GM18526 (cell line): ENCODE data around the gene COQ2.

Experiments
- POLR2A ChIP-seq: IDR thresholded peaks from 3 replicates; pipeline ENCODE4 v1.6.1; 2011; ENCODE audit not compliant: insufficient read length; ENCODE audit errors: extremely low read depth

COQ2 gene, protein sequence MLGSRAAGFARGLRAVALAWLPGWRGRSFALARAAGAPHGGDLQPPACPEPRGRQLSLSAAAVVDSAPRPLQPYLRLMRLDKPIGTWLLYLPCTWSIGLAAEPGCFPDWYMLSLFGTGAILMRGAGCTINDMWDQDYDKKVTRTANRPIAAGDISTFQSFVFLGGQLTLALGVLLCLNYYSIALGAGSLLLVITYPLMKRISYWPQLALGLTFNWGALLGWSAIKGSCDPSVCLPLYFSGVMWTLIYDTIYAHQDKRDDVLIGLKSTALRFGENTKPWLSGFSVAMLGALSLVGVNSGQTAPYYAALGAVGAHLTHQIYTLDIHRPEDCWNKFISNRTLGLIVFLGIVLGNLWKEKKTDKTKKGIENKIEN

DNA sequence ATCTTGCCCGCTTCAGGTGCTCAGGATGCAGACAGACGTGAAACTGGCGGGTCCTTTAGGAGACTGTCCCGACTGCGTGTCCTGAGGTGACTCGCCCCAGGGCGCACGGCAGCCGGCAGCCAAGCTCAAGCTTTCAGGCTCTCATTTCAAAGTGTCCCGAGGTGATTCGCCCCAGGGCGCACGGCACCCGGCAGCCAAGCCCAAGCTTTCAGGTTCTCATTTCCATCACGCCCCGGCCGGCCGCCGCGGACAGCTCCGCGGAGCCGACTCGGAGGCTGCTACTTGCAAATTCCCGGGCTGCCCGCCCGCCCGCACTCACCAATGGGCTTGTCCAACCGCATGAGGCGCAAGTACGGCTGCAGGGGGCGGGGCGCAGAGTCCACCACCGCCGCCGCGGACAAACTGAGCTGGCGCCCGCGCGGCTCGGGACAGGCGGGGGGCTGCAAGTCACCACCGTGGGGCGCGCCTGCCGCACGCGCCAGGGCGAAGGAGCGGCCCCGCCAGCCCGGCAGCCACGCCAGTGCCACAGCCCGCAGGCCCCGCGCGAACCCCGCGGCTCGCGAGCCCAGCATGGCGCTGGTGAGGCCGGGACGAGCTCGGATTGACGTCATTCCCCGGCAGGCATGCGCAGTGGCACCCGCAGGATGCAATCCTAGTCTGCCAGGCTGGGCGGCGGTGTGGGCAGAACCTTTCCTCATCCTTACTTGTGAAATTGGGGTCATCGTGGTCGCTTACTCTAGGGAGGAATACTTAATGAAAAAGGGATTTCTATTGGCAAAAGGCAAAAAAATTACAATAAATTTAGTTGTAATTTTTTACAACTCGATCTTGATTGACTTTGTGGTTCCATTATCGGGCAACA lies at the start of gene COQ2:
TSS of gene COQ2 (minus strand) at position 606 of the 862 bp plus-strand sequence. CDS start at position 572, 34 bp downstream.
- TF ChIP-seq POLR2A, result peak; percentile 80

DNA sequence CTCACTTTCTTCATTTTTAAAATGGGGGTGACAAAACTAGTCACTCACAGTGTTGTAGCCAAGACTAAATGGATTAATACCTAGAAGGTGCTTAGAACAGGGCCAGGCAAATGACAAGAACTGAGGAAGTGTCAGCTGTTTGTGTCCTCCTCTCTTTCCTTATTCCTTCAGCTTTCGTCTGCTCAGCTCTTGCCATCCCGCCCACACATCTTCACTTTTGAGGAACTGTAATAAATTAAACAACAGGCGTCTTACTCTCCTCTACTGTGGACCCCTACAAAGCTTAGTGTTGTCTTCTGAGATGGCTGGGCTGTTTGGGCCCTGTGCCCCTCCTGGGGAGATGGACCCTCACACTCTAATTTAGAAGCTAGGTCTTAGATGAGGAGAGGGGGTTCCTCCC lies 47.4 kb upstream of the COQ2 start:
- no peak for TF ChIP-seq POLR2A

DNA sequence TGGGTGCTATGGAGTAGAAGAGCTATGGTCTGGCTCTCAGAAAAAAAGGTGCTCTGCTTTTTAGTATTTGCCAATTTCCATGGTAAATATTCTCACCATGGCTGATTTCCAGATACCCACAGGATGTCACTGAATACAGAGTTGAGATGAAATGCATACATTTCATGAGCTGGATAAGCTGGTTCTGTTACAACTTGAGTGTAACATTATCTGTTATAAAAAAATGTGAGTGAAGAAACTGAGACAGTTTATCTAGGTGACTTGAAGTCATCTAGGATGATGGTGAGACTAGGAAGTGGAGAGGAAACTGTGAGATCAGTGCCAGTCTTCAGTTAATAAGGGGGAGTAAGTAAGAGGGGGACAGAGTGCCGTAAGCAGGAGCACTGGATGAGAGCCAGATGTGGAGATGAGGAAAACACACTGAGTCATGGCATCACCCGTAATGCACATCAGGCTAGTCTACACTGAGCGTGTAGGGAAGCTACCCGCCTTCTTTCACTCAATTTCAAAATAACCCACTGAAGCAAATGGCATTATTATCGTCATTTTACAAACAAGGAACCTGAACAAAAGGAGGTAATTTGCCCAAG lies 45.0 kb upstream of the COQ2 start:
- no peak for TF ChIP-seq POLR2A

DNA sequence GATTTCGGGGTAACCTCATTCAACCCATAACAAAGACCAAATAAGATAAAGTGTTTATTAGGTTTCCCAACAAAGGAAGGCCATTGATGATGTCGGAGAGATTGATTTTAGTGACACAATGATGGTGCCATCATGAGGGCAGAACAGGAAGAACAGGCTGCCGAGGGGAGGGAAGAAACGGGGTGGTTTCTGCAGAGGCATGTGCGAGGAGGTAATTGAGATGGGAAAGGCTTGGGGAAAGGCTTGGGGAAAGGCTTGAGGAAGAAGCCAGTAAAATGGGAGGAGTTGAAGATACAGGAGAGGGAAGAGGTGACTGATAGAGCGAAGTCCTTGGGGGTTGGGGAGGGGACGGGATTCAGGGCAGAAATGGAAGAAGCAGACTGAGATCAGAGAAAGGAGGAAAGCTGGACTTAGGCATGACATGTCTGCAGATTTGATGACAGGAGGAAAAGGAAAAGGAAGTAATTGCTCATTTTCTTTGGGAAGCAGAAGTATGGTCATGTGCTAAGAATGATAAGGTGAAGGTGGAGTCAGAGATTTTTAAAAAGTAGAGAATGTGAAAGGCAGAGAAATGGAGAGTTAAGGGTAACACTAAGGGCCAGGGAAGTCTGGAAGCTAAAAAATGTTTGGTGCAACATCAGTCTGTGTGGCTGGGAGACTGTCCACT lies 44.1 kb upstream of the COQ2 start:
- no peak for TF ChIP-seq POLR2A

DNA sequence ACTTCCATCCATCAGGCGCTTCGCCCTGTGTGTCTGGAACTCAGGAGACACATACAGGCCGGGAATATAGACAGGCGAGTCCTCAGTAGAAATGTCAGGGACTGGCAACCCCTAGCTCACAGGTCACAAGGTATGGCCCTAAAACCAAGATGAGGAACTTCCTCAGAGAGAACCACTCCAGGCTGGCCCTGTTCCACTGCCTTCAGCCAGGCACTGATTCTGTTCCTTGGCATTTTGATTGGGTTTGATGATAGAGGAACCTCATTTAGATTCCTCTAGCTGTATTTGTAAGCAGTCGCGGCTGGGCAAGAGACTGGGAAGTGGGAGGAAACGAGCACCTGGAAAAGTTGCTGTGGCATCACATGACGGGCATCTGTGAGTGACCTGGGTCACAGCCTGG lies 41.9 kb upstream of the COQ2 start:
- no peak for TF ChIP-seq POLR2A

DNA sequence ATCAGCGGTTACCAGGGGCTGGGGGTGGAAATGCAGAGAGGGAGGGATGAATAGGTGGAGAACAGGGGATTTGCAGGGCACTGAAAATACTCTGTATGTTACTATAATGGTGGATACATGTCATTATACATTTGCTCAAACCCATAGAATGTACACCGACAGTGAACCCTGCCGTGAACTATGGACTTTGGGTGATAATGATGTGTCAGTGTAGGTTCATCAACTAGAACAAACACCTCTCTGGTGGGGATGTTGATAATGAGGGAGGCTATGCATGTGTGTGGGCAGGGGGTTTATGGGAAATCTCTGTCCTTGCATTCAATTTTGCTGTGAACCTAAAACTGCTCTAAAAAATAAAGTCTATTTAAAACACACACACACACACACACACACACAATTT lies 38.5 kb upstream of the COQ2 start:
- TF ChIP-seq POLR2A, result no peak

DNA sequence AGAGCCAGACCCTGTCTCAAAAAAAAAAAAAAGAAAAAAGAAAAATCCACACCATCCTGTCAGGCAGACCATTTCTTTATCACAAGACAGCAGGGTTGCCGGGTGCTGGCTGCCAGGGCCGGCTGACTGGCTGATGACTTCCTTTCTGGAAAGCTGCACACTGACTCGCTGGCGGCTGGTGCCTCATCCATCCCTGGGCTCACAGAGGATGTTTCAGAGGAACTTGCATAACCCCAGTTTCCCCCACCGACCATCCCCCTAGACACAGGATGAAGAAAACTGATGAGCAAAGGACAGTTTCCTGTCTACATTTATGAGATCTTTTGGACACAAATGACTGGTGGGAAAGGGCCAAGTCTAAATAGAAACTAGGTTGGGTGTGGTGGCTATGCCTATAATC lies 36.0 kb upstream of the COQ2 start:
- TF ChIP-seq POLR2A, result no peak

DNA sequence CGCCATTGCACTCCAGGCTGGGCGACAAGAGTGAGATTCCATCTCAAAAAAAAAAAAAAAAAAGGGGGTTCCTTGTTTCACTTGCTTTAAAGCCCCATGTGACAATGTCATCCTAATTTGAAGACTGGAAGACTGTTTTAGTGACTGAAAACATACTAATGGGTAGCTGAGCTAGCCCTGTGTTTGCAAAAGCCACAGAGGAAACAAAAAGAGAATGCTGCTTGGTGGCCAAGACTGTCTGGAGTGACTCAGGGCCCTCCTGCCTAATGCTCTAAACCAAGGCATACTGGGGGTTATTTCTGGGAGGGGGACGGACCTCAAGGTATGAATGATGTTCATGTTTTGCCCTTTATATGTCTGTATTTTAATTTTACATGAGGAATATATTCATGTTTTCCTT lies 34.1 kb upstream of the COQ2 start:
- TF ChIP-seq POLR2A, result no peak

DNA sequence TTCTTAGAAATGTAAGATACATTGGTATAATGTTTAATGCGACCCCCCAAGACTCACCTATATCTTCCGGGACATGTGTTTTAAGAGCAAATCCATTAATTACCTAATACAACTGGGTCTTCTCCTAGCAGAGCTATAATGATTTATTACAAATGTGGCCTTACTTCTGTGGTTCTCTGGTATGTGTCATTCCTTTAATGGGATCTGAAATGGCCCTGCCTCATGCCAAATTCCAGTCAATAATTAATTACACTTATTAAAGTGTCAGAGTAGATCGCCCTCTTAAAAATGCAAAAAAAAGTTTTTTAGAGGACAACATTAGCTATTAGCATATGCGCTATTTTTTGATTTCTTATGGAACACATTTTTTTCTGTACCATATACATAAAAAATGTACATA lies 33.1 kb upstream of the COQ2 start:
- no peak for TF ChIP-seq POLR2A

DNA sequence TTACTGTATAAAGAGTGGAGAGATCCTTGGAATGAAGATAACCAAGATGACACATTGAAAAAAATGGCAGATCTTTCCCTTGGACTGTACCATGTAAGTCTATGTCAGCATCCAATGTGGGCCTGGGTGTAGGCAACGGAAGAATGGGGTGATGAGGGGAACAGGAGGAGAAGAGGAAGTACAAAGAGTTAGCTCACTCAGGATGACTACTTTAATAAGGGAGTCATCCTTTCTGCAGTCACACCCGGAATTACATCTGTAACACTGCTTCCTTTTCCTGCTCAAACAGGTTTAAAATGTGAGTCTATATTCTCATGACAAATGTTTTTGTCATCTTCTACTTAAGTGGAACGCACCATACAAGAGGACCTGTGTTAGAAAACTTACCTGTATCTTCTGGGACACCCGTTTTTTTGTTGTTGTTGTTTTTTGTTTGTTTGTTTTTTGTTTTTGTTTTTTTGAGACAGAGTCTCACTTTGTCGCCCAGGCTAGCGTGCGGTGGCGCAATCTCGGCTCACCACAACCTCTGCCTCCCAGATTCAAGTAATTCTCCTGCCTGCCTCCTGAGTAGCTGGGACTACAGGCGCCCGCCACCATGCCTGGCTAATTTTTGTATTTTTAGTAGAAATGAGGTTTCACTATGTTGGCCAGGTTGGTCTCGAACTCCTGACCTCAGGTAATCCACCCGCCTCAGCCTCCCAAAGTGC lies 32.0 kb upstream of the COQ2 start:
- no peak for TF ChIP-seq POLR2A

DNA sequence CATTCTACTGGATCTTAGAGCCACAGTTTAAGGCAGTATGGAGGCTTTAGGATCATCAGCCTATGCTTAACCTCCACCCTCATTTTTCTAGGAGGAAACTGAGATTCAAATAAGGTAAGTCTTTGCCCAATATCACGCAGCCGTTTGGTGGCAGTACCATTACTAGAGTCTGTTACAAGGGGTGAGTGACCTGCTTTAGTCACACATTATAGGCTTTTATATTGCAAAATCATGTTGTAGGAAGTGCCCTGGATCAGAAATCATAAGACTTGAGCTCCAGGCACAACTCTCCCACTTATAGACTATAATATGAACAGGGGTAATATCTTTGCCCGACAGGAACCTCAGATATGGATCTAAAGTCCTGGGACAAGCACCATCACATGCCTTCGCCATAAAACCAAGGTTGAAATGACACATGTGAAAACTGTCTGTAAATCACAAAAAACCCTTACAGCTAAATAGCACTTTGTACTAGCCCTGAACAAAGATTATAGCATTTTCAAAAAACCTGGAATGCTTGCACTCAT lies 30.8 kb upstream of the COQ2 start:
- TF ChIP-seq POLR2A, result no peak

DNA sequence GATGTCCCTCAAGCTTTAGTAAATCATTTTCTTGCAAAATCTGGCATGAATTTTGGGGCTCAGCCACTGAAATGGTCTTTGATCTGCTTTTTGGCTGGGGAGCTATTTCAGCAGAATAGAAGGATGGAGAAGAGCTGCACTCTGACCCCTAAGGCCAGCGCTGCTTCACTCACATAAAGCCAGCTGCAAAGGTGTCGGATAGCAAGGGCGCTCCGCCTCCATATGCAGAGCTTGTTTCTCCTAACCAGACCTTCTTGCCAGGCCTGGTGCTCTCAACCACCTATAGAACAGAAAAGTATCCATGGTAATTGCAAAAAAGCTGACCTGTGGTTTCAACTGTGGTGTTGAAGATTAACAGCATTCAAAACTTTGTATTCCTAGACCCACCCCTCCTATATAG lies 24.1 kb upstream of the COQ2 start:
- no peak for TF ChIP-seq POLR2A

DNA sequence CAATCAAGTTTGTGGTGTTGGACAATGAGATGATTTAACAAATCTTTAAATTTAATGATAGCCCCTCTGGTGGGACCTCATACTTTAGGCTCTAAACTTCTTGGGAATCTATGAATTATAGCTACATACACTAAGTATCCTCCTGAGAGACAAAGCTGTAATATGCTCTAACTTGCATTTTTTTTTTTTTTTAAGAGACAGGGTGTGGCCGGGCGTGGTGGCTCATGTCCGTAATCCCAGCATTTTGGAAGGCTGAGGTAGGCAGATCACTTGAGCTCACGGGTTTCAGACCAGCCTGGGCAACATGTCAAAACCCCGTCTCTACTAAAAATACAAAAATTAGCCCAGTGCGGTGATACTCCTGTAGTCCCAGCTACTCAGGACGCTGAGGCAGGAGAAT lies 23.3 kb upstream of the COQ2 start:
- no peak for TF ChIP-seq POLR2A

DNA sequence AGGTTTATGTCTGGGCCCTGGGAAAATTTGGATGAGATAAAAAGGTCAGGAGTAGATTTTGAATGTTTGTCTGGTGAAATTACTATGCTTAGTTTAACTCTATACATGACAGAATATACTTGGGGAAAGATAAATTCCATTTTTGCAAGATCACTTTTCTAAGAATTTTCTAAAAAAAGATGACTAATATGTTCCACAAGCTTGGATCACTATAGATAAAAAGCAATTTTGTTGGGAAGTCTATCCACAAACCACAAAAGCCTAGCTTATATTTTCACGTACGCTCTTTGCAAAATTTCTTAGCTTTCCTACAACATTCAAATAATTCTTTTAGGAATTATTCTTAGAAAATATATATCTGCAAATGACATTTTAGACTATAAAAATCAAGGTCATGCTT lies 20.6 kb upstream of the COQ2 start:
- TF ChIP-seq POLR2A, result no peak
